NCI-H1105 treated with DMSO at 0.1 percent for 48 hours (cell line): ENCODE measurements around the gene METTL24.
"Not testable (repeated sequence)": the region's sequence is repeated elsewhere in the genome, so short reads cannot be mapped to it uniquely, and the experiment has no call there.

ENCODE experiments used
- DNase-seq: peaks from one replicate; lab custom pipeline; 2025; lab: John Stamatoyannopoulos, UW

Gene METTL24

DNA sequence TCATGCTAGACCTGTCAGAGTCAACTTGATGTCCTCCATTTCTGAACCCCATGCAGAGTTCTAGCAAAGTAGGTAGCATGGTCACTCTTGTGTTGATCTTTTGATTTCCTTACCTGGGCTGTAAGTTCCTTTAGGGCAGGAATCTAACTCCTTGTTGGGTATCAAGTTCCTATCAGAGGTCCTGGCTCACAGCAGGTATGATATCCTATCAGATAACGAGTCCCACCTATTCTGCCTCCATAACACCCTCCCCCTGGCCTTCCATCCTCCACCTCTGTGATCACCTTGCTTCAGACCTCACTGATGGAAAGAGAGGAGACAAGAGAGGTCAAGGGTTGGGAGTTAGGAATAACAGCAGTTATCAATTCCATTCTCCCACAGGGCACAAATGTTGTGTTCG, 101.8 kb downstream of the METTL24 start:
- DNase-seq, result no peak

DNA sequence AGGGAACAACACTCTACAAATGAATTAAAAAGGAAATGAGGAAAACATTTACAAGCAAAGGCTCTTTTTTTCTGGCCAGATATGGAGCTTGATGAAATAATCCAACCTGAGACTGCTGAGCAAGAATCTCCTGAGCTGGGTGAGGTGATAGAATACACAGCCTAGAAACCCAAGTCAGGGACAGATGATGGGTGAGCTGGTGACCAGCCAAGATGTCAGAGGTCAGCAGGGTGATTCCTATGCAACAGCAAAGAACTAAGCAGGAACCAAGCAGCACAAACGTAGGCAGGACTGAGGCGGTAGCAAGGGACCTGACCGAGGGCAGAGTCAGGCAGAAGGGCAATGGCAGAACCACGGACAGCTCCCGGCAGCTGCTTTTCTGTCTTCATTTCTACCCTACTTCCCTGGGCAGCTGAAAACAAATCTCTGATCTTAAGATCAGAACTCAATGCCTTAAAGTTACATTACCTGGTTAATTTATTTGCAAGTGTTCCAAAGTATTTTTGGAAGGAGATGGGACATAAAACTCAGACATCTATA, 102.9 kb downstream of the METTL24 start:
- no peak for DNase-seq

GRCh38 chr6:110250838-110251237, 107.3 kb downstream of the METTL24 start:
- no peak for DNase-seq

GRCh38 chr6:110250058-110250457, 108.1 kb downstream of the METTL24 start:
- no peak for DNase-seq

- DNase-seq, result no peak
Observed at GRCh38 chr6:110246900-110247546, 111.1 kb downstream of the METTL24 start.

- no peak for DNase-seq
Observed at GRCh38 chr6:110246378-110246777, 111.8 kb downstream of the METTL24 start.

DNA sequence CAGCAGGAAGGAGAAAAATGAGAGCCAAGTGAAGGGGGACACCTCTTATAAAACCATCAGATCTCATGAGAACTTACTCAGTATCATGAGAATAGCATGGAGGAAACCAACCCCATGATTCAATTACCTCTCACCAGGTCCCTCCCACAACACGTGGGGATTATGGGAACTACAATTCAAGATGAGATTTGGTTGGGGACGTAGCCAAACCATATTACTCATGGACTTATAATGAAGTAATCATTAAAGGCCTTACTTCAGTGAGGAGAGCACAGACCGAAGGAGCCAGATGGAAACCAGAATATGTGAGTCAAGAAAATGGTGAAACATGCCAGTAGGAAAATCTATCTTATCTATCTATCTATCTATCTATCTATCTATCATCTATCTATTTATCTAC, 113.5 kb downstream of the METTL24 start:
- DNase-seq, result not testable (repeated sequence)

GRCh38 chr6:110239526-110240274, 118.4 kb downstream of the METTL24 start:
- DNase-seq, result no peak

DNA sequence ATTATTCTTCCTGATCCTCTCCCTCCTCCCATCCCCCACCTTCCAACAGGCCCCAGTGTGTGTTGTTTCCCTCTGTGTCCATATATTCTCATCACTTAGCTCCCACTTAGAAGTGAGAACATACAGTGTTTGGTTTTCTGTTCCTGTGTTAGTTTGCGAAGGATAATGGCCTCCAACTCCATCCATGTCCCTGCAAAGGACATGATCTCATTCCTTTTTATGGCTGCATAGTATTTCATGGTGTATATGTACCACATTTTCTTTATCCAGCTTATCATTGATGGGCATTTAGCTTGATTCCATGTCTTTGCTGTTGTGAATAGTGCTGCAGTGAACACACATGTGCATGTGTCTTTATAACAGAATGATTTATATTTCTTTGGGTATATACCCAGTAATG, 122.1 kb downstream of the METTL24 start:
- DNase-seq, result not testable (repeated sequence)

GRCh38 chr6:110233770-110234374, 124.3 kb downstream of the METTL24 start:
- DNase-seq, result no peak

- no peak for DNase-seq
Observed at GRCh38 chr6:110232450-110232849, 125.7 kb downstream of the METTL24 start.

DNA sequence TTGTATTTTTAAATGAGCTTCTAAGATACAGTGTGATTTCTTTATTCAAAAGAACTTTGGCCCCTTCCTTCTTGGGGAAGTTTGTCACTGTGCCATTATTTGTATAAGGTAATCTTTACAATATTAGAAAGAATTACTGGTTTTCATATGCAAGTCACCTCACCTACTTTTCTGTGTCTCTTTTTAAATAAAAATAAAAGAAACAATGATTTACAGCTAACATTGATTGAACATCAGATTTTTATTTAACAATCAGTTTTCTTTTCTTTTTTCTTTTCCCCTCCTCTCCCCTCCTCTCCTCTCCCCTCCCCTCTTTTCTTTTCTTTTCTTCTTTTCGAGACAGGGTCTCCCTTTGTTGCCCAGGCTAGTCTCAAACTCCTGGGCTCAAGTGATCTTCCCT, 131.9 kb downstream of the METTL24 start:
- no peak for DNase-seq

DNA sequence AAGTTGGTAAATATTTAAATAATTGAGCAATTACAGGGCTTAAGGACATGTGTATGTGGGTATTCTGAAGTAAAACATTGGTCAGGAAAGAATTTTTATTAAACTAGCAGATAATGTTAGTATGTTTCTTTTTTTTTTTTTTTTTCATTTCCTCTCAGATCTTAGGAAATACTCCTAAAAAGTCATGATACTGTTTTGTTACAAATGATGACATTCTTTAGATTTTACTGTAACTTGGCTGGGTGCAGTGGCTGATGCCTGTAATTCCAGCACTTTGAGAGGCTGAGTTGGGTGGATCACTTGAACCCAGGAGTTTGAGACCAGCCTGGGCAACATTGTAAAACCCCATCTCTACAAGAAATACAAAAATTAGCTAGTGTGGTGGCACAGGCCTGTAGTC, 136.4 kb downstream of the METTL24 start:
- no peak for DNase-seq

DNA sequence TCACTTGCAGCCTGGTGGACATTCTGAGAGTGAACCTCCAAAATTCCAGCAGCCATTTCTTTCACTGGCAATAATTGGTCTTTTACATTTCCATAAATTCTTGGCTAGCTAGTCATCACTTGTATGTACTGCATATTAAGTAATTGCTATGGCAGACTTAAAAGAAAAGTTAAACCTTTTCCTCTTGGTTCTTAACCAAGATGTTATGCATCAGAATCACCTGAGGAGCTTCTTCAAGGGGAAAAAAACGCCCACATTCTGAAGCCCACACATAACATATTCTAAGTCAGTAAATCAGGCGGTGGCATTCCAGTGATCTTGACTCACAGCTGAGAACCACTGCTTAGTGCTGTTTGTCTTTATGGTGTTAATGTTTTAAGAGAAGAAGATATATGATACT, 140.9 kb downstream of the METTL24 start:
- DNase-seq, result no peak

DNA sequence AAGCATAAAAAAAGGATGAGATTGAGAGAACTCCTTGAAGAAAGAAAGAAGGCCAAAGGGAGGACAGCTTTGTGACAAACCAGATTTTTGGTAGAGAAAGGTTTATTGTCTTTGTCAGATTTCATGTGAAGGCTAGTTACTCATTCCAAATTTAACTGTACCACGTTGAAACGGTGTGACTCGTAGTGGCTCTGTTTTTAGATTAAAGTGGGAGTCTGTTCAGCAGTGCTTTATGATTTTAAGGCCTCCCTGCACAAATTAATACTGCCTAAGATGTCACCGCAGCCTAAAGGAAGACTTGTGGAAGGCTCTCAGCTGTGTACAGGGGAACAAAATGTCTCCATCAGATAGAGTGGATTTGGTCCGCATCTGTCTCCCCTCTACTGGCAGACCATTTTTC, 142.0 kb downstream of the METTL24 start:
- DNase-seq, result no peak

GRCh38 chr6:110214338-110214737, 143.8 kb downstream of the METTL24 start:
- DNase-seq, result no peak

- DNase-seq, result no peak
Observed at GRCh38 chr6:110211753-110212152, 146.4 kb downstream of the METTL24 start.

DNA sequence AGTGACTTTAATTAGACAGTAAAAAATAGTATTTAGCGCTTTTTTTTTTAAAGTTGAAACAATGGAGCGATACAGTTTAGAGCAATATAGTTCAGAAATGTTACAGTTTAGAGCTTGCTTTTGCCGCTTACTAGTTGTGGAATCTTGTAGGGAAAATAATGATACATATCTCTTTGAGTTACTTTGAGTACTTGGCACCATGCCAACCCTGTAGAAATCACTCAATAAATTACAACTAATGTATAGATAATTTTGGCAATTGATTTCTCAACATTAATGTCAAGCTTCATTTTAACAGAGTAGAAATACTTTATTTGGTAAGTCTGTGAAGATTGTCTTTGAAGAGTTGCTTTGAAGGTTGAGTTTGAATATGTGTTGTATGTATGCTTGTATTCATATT, 150.5 kb downstream of the METTL24 start:
- no peak for DNase-seq

DNA sequence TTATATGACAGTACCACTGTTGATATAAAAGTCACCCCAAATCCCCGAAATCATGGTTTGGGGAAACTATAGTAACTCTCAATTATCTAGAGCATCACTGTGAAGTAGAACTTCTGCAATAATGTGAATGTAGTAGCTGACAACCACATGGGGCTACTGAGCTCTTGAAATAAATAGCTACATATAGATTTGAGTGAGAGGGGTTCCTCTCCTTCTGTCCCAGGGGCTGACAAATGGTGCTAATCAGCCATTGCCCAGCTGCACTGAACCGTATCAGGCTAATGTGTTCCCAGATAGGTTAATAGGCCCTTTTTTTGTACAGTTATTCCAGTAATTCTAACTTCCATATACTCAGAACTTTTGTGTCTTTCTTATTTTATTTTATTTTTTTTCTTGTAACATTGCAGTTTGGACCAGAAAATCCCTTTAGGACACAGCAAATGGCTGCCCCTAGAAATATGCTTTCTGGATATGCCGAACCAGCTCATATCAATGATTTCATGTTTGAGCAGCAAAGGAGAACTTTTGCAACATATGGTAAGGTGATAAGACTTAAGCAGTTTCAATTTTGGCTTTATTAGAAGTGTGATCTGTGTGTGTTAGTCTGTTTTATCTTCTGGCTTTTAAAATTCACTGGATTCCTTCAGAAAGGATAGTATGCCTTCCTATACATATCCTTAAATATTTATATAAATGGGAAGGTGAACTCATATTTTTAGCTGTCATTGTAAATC, 156.8 kb downstream of the METTL24 start:
- DNase-seq, result no peak

DNA sequence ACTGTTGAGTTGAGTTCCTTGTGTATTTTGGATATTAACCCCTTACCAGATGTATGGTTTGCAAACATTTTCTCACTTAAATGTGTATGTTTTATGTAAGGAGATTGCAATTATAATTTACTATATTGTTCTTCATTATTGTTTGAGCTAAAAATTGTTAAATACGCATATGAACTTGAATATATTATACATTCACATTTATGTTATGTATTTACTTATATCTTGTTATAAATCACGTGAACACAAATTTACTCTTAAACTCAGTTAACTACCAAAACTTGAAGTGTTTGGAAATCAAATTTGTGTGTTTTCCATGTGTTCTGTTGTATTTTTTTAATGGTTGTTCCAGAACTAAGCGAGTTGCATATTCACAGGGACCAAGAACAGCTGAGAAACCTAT, 159.6 kb downstream of the METTL24 start:
- DNase-seq, result no peak

GRCh38 chr6:110196874-110197273, 161.3 kb downstream of the METTL24 start:
- no peak for DNase-seq

GRCh38 chr6:110195639-110196038, 162.5 kb downstream of the METTL24 start:
- DNase-seq, result no peak
